GM12878 (cell line): ENCODE measurements around the gene MSI2. TPM values are rescaled to one million over a fixed set of nuclear protein-coding genes. Genes with fewer than 3 reads are reported as not detected.

Source experiments
- ATAC-seq: fragments of 200-7000 bp; cut with Tn5 transposase; 3 replicates; pipeline ENCODE4 v1.9.1; 2020; ENCODE audit warnings: mild to moderate bottlenecking, moderate library complexity
- BruUV-seq: library from RNA; stranded (reverse); fragments of 400-500 nt; replicated peaks from 2 replicates; lab custom pipeline; 2021; lab: Mats Ljungman, UMichigan
- CTCF ChIA-PET: fragments of 300-600 bp; sonication (Branson Sonifier 250); formaldehyde crosslinking; extraction: SDS; loops from one replicate; lab custom pipeline; 2021; ENCODE audit warnings: inconsistent platforms; lab: Yijun Ruan, JAX
- POLR2A ChIA-PET: fragments of 350-600 bp; formaldehyde crosslinking; extraction: SDS; loops from one replicate; lab custom pipeline; 2021; ENCODE audit warnings: inconsistent platforms; lab: Charles Lee
- RAD21 ChIA-PET: fragments of 300-600 bp; sonication (Branson Sonifier 250); formaldehyde crosslinking; loops from one replicate; lab custom pipeline; 2023; ENCODE audit warnings: antibody characterized with exemption; ENCODE audit not compliant: unreplicated experiment; lab: Charles Lee
- SMC1A ChIA-PET: fragments of 300-600 bp; sonication (Branson Sonifier 250); formaldehyde crosslinking; loops from one replicate; lab custom pipeline; 2023; ENCODE audit not compliant: unreplicated experiment, uncharacterized antibody; lab: Charles Lee
- DNase-seq: peaks from one replicate; pipeline ENCODE4 v3.0.0-alpha.2; 2011; ENCODE audit warnings: low read depth, low spot score
- FAIRE-seq: peaks from 3 replicates; lab custom pipeline; 2011; peaks lifted over from hg19 to GRCh38; lab: Jason Lieb, UNC
- H2AFZ ChIP-seq: 2 replicates; pipeline ENCODE4 v1.6.0; 2011; ENCODE audit warnings: low read depth, low read length, control low read depth; ENCODE audit not compliant: control insufficient read depth
- H3K27ac ChIP-seq: 2 replicates; pipeline ENCODE4 v1.5.1; 2011; ENCODE audit warnings: control low read depth; ENCODE audit not compliant: control insufficient read depth, insufficient read depth
- H3K27me3 ChIP-seq, 2 experiments: replicated peaks in 1 of 2; 2 replicates each; pipeline versions ENCODE4 v1.6.0 to v1.6.1; 2011; ENCODE audit warnings: low read length in 1 of 2; ENCODE audit not compliant: control insufficient read depth in 2 of 2, insufficient read depth in 2 of 2
- H3K36me3 ChIP-seq, 2 experiments: 2 replicates each; pipeline ENCODE4 v1.5.1; 2011; ENCODE audit warnings: low read length in 1 of 2; ENCODE audit not compliant: control insufficient read depth in 2 of 2, insufficient read depth in 2 of 2
- H3K4me1 ChIP-seq: 2 replicates; pipeline ENCODE4 v1.6.1; 2011; ENCODE audit warnings: mild to moderate bottlenecking, low read length, moderate library complexity, mixed read lengths; ENCODE audit not compliant: control insufficient read depth, insufficient read depth
- H3K4me2 ChIP-seq: 2 replicates; pipeline ENCODE4 v1.6.0; 2011; ENCODE audit warnings: control low read depth; ENCODE audit not compliant: control insufficient read depth, insufficient read depth
- H3K4me3 ChIP-seq: fragments of 200-600 bp; sonication (generic); 2 replicates; pipeline ENCODE4 v1.5.1; 2016
- H3K79me2 ChIP-seq: 2 replicates; pipeline ENCODE4 v1.6.0; 2011; ENCODE audit warnings: low read length; ENCODE audit not compliant: control insufficient read depth, insufficient read depth
- H3K9ac ChIP-seq: 2 replicates; pipeline ENCODE4 v1.8.0; 2011; ENCODE audit warnings: low read length, control low read depth, mixed read lengths; ENCODE audit not compliant: control insufficient read depth, insufficient read depth
- H3K9me3 ChIP-seq: replicated peaks from 3 replicates; pipeline ENCODE4 v1.5.1; 2011; ENCODE audit warnings: mild to moderate bottlenecking, low read length; ENCODE audit not compliant: control insufficient read depth, insufficient read depth
- H4K20me1 ChIP-seq: 2 replicates; pipeline ENCODE4 v1.6.0; 2011; ENCODE audit not compliant: control insufficient read depth, insufficient read depth
- IRF4 ChIP-seq: IDR thresholded peaks from 2 replicates; pipeline ENCODE4 v1.6.1; 2011; ENCODE audit warnings: low read depth, low read length
- KAT2A ChIP-seq: conservative IDR thresholded peaks from 2 replicates; pipeline ENCODE4 v1.6.1; 2011; ENCODE audit warnings: low read depth, low read length; ENCODE audit not compliant: control insufficient read depth
- MYB ChIP-seq: fragments of 150-350 bp; IDR thresholded peaks from 2 replicates; pipeline ENCODE4 v1.6.1; 2014; ENCODE audit warnings: mild to moderate bottlenecking, low read depth, low read length, borderline replicate concordance
- NFXL1 ChIP-seq: fragments of 450-650 bp; IDR thresholded peaks from 2 replicates; pipeline ENCODE4 v1.6.1; 2017; ENCODE audit warnings: antibody characterized with exemption, mild to moderate bottlenecking, borderline replicate concordance
- PAX5 ChIP-seq: IDR thresholded peaks from 2 replicates; pipeline ENCODE4 v1.6.1; 2011; ENCODE audit warnings: low read depth, low read length, borderline replicate concordance
- RB1 ChIP-seq: fragments of 450-650 bp; formaldehyde crosslinking; IDR thresholded peaks from 2 replicates; pipeline ENCODE4 v1.6.1; 2017; ENCODE audit warnings: mild to moderate bottlenecking, borderline replicate concordance
- WGBS: methylation state at CpG from one replicate; pipeline ENCODE4 v1.1.6; 2016; ENCODE audit warnings: low lambda C conversion rate; ENCODE audit not compliant: insufficient replicate concordance, insufficient coverage; ENCODE audit errors: missing lambda C conversion rate; 5-methylcytosine and 5-hydroxymethylcytosine counted together
- in situ Hi-C: fragments of 300-500 bp; cut with MboI; formaldehyde crosslinking; loops from 9 replicates; pipeline ENCODE4 v1.14.3; 2018; ENCODE audit warnings: mixed read lengths
- intact Hi-C: fragments of 100-400 bp; cut with micrococcal nuclease; formaldehyde crosslinking; loops from one replicate; pipeline ENCODE4 v1.14.2; 2022; ENCODE audit not compliant: unreplicated experiment
- polyA plus RNA-seq, 11 experiments: library from polyadenylated mRNA; depleted of rRNA in 4 of 11; unstranded in 6 of 11; stranded (reverse) in 5 of 11; fragments of >200 nt; fragmentation: Nextera tagmentation in 4 of 11; fragmentation: Illumina TruSeq in 1 of 11; extraction: Ambion mirVana in 4 of 11; extraction: Trizol in 1 of 11; gene quantifications; 1 replicate in 1 of 11; 2 replicates in 10 of 11; pipeline versions ENCODE4 v1.2.1 to v1.2.3, GENCODE V29; 2011 to 2016; ENCODE audit warnings: inconsistent platforms in 2 of 11, missing spikeins in 2 of 11, low read depth in 1 of 11
- total RNA-seq, 4 experiments: library from RNA; depleted of rRNA in 3 of 4; stranded (reverse); fragments of >200 nt in 3 of 4; fragmentation: Illumina TruSeq in 1 of 4; extraction: Trizol in 1 of 4; gene quantifications; 2 replicates each; pipeline versions ENCODE4 v1.2.1 to v1.2.3, GENCODE V29; 2013 to 2021
- TF ChIP-seq, protein P1 (sequence below): fragments of 450-650 bp; IDR thresholded peaks from 2 replicates; pipeline ENCODE4 v1.6.1; 2017; ENCODE audit warnings: mild to moderate bottlenecking
- TF ChIP-seq, protein P2 (sequence below): fragments of 450-650 bp; IDR thresholded peaks from 2 replicates; pipeline ENCODE4 v1.6.1; 2018; ENCODE audit warnings: mild to moderate bottlenecking, low read depth, moderate library complexity; ENCODE audit not compliant: partially characterized antibody

The MSI2 gene
- total and polyA plus RNA-seq, 10 of the 15 experiments (the other 5 are each of a cell fraction or from before 2014, with no cell fraction given), result 6.1 to 76.1 (median 42.0) TPM

DNA sequence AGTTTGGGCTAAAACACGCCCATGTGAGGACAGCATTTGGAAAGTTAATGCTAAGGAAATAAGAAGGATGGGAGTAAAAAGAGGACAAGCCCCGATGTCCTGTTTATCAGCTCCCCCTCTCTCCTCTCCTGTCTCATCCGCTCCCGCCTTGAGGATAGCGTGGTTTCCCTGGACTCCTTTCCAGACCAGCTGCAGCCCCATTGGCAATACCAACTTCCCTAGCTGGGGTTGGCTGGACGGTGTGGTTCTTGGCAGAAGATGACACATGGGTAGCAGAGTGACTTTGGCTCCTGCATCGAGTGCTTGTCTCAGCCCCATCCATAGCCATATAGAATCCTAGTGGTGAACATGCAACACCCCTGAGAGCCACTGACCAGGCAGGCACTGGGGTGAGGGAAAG lies 302.9 kb downstream of the MSI2 start (continued):
- no peak for TF ChIP-seq NFXL1

DNA sequence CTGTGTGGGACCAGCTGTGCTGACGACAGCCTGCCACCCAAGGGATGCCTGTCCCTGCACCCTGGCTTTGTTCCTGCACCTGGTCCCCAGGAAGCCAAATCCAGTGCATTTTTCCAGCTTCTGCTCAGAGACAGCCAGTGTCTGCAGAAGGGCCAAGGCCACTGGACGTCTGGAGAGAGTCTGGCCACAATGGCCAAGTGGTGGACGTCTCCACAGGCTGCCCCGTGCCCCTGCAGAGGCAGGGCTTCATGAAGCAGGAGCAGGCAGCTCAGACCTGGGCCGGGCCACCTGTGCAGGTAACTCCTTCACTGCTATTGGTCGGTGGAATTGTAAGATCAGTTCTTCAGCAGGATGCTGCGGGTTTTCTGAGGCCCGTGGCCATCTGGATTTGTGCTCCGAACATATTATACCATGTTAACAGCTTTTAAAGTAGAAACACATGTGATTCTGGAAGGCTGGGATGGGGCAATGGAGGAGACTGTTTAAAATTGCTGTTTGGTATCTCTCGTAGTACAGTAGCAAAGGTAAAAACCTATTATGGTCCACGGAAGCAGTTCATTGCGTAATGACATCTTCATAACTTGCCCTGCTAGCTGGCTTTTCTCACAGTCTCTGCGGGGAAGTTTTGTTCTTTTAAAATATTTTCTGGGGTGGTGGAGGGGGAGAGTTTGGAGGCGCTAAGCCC lies 303.5 kb downstream of the MSI2 start:
- CTCF ChIA-PET, result no interaction called here
- POLR2A ChIA-PET, result no interaction called here

More for the DNA sequence above, 303.5 kb downstream of the MSI2 start:
- no peak overlapping the region for H3K4me2 ChIP-seq
- ChIA-PET SMC1A (no interaction called here), RAD21 (no interaction called here)
- H2AFZ ChIP-seq, result no peak overlapping the region
- H3K79me2 ChIP-seq, result peaks cover 4% of the 10 kb centered on the region
- in situ Hi-C loops, result no loop called here
- H4K20me1 ChIP-seq, result no peaks in the 10 kb centered on the region
- no peak overlapping the region for H3K4me3 ChIP-seq
- H3K4me1 ChIP-seq, result peaks cover 13% of the 10 kb centered on the region
- intact Hi-C loops, result no loop called here
- FAIRE-seq (no peak), DNase-seq (no peak), ATAC-seq (no peak)
- peaks cover 0 to 7% of the 10 kb centered on the region in 2 experiments; a peak in 2 of 4 replicates for H3K36me3 ChIP-seq
- WGBS, result 91% methylated on average over 14 of the region's 14 CpGs
- no peaks in the 10 kb centered on the region for H3K27me3 ChIP-seq
- no peak overlapping the region for H3K27ac ChIP-seq
- TF ChIP-seq KAT2A (no peak), PAX5 (no peak), RB1 (no peak), IRF4 (no peak), MYB (no peak)
- TF ChIP-seq, protein P1, sequence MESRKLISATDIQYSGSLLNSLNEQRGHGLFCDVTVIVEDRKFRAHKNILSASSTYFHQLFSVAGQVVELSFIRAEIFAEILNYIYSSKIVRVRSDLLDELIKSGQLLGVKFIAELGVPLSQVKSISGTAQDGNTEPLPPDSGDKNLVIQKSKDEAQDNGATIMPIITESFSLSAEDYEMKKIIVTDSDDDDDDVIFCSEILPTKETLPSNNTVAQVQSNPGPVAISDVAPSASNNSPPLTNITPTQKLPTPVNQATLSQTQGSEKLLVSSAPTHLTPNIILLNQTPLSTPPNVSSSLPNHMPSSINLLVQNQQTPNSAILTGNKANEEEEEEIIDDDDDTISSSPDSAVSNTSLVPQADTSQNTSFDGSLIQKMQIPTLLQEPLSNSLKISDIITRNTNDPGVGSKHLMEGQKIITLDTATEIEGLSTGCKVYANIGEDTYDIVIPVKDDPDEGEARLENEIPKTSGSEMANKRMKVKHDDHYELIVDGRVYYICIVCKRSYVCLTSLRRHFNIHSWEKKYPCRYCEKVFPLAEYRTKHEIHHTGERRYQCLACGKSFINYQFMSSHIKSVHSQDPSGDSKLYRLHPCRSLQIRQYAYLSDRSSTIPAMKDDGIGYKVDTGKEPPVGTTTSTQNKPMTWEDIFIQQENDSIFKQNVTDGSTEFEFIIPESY, result no peak
- TF ChIP-seq, protein P2, sequence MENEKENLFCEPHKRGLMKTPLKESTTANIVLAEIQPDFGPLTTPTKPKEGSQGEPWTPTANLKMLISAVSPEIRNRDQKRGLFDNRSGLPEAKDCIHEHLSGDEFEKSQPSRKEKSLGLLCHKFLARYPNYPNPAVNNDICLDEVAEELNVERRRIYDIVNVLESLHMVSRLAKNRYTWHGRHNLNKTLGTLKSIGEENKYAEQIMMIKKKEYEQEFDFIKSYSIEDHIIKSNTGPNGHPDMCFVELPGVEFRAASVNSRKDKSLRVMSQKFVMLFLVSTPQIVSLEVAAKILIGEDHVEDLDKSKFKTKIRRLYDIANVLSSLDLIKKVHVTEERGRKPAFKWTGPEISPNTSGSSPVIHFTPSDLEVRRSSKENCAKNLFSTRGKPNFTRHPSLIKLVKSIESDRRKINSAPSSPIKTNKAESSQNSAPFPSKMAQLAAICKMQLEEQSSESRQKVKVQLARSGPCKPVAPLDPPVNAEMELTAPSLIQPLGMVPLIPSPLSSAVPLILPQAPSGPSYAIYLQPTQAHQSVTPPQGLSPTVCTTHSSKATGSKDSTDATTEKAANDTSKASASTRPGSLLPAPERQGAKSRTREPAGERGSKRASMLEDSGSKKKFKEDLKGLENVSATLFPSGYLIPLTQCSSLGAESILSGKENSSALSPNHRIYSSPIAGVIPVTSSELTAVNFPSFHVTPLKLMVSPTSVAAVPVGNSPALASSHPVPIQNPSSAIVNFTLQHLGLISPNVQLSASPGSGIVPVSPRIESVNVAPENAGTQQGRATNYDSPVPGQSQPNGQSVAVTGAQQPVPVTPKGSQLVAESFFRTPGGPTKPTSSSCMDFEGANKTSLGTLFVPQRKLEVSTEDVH, result no peak
- BruUV-seq, result no TSS peak
- H3K9ac ChIP-seq, result no peak overlapping the region
- no peaks in the 10 kb centered on the region for H3K9me3 ChIP-seq
